HepG2 (cell line): ENCODE measurements around the gene MTA2. TPM values are rescaled to one million over a fixed set of nuclear protein-coding genes. Genes with fewer than 3 reads are reported as not detected.

ENCODE experiments used
- AHR ChIP-seq: IDR thresholded peaks from 2 replicates; pipeline ENCODE4 v1.6.1; 2018; ENCODE audit warnings: missing genetic modification reagents, missing compliant biosample characterization
- CBX2 ChIP-seq, 2 experiments: fragments of 200-600 bp in 1 of 2; sonication (generic); formaldehyde crosslinking in 1 of 2; IDR thresholded peaks; 2 replicates each; pipeline versions ENCODE4 v1.7.0 to v1.8.1; 2018 to 2022; ENCODE audit warnings: low read depth in 2 of 2, low read length in 1 of 2, mild to moderate bottlenecking in 1 of 2, missing genetic modification reagents in 1 of 2
- CHD4 ChIP-seq: fragments of 200-600 bp; sonication (generic); IDR thresholded peaks from 2 replicates; pipeline ENCODE4 v1.7.0; 2017; ENCODE audit warnings: mild to moderate bottlenecking, low read length, borderline replicate concordance
- HMG20A ChIP-seq: IDR thresholded peaks from 2 replicates; pipeline ENCODE4 v1.6.1; 2016; ENCODE audit warnings: borderline replicate concordance
- HMGA1 ChIP-seq: sonication (generic); formaldehyde crosslinking; conservative IDR thresholded peaks from 2 replicates; pipeline ENCODE4 v1.4.0; 2020; ENCODE audit warnings: missing genetic modification reagents
- JUND ChIP-seq: sonication (generic); formaldehyde crosslinking; IDR thresholded peaks from 2 replicates; pipeline ENCODE4 v1.8.0; 2022; ENCODE audit warnings: mild to moderate bottlenecking, missing genetic modification reagents
- KLF13 ChIP-seq: sonication (generic); formaldehyde crosslinking; IDR thresholded peaks from 2 replicates; pipeline ENCODE4 v1.4.0; 2020; ENCODE audit warnings: mild to moderate bottlenecking, missing genetic modification reagents
- NFYB ChIP-seq: sonication (generic); formaldehyde crosslinking; IDR thresholded peaks from 2 replicates; pipeline ENCODE4 v1.4.0; 2020; ENCODE audit warnings: missing genetic modification reagents
- SRSF9 ChIP-seq: fragments of 200-400 bp; formaldehyde crosslinking; IDR thresholded peaks from 2 replicates; pipeline ENCODE4 v1.6.1; 2018; ENCODE audit warnings: borderline replicate concordance, mild to moderate bottlenecking, low read depth, low read length; ENCODE audit not compliant: insufficient read depth, poor library complexity, severe bottlenecking
- ZNF30 ChIP-seq: sonication (generic); formaldehyde crosslinking; IDR thresholded peaks from 2 replicates; pipeline ENCODE4 v1.5.0; 2020; ENCODE audit warnings: mild to moderate bottlenecking, missing genetic modification reagents
- ZNF512B ChIP-seq: sonication (generic); formaldehyde crosslinking; IDR thresholded peaks from 2 replicates; pipeline ENCODE4 v1.5.1; 2020; ENCODE audit warnings: missing genetic modification reagents, mild to moderate bottlenecking, borderline replicate concordance
- polyA plus RNA-seq, 8 experiments: library from polyadenylated mRNA; depleted of rRNA in 3 of 8; stranded (reverse) in 7 of 8; unstranded in 1 of 8; fragments of >200 nt; fragmentation: Illumina TruSeq in 4 of 8; extraction: Trizol in 4 of 8; gene quantifications; 2 replicates each; pipeline versions ENCODE4 v1.2.1 to v1.2.3, GENCODE V29; 2011 to 2016; ENCODE audit warnings: low read depth in 4 of 8, missing spikeins in 1 of 8, mixed read lengths in 1 of 8; ENCODE audit not compliant: insufficient read depth in 1 of 8
- total RNA-seq, 5 experiments: library from RNA; depleted of rRNA; stranded (reverse); fragments of >200 nt; fragmentation: Illumina TruSeq; extraction: Trizol; gene quantifications; 2 replicates each; pipeline ENCODE4 v1.2.3, GENCODE V29; 2016; ENCODE audit warnings: low read depth in 1 of 5
- TF ChIP-seq, protein P1 (sequence below): sonication (generic); formaldehyde crosslinking; IDR thresholded peaks from 2 replicates; pipeline ENCODE4 v1.4.0; 2020; ENCODE audit warnings: missing genetic modification reagents; ENCODE audit errors: not compliant biosample characterization
- TF ChIP-seq, protein P2 (sequence below): sonication (generic); formaldehyde crosslinking; IDR thresholded peaks from 2 replicates; pipeline ENCODE4 v1.4.0; 2020; ENCODE audit warnings: mild to moderate bottlenecking, missing genetic modification reagents
- TF ChIP-seq, protein P3 (sequence below): sonication (generic); formaldehyde crosslinking; IDR thresholded peaks from 2 replicates; pipeline ENCODE4 v1.4.0; 2020; ENCODE audit warnings: missing genetic modification reagents
- TF ChIP-seq, protein P4 (sequence below): fragments of 450-650 bp; IDR thresholded peaks from 2 replicates; pipeline ENCODE4 v1.6.1; 2016

Gene MTA2
- total and polyA plus RNA-seq, 2 of the 13 experiments (the other 11 are each of a cell fraction or from before 2014, with no cell fraction given), result 14.0 to 70.0 TPM

- TF ChIP-seq, protein P1, sequence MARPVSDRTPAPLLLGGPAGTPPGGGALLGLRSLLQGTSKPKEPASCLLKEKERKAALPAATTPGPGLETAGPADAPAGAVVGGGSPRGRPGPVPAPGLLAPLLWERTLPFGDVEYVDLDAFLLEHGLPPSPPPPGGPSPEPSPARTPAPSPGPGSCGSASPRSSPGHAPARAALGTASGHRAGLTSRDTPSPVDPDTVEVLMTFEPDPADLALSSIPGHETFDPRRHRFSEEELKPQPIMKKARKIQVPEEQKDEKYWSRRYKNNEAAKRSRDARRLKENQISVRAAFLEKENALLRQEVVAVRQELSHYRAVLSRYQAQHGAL, result no peak
- TF ChIP-seq ZNF30 (CRISPR knock-in tag) (no peak), KLF13 (CRISPR knock-in tag) (no peak), SRSF9 (no peak), CHD4 (no peak), CBX2 (IDR thresholded peaks at IDR 0.05; ENCODE audit: low read depth, low read length) (no peak), CBX2 (CRISPR knock-in tag; IDR thresholded peaks at IDR 0.05; ENCODE audit: low read depth) (no peak), ZNF512B (CRISPR knock-in tag) (no peak), HMG20A (CRISPR knock-in tag) (no peak), NFYB (CRISPR knock-in tag) (no peak), JUND (CRISPR knock-in tag) (no peak), HMGA1 (CRISPR knock-in tag) (no peak), AHR (CRISPR knock-in tag) (0 out of 2 replicates have a peak, but pooled peaks have one; percentile 78)
- TF ChIP-seq, protein P2, sequence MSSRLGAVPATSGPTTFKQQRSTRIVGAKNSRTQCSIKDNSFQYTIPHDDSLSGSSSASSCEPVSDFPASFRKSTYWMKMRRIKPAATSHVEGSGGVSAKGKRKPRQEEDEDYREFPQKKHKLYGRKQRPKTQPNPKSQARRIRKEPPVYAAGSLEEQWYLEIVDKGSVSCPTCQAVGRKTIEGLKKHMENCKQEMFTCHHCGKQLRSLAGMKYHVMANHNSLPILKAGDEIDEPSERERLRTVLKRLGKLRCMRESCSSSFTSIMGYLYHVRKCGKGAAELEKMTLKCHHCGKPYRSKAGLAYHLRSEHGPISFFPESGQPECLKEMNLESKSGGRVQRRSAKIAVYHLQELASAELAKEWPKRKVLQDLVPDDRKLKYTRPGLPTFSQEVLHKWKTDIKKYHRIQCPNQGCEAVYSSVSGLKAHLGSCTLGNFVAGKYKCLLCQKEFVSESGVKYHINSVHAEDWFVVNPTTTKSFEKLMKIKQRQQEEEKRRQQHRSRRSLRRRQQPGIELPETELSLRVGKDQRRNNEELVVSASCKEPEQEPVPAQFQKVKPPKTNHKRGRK, result no peak
- TF ChIP-seq, protein P3, sequence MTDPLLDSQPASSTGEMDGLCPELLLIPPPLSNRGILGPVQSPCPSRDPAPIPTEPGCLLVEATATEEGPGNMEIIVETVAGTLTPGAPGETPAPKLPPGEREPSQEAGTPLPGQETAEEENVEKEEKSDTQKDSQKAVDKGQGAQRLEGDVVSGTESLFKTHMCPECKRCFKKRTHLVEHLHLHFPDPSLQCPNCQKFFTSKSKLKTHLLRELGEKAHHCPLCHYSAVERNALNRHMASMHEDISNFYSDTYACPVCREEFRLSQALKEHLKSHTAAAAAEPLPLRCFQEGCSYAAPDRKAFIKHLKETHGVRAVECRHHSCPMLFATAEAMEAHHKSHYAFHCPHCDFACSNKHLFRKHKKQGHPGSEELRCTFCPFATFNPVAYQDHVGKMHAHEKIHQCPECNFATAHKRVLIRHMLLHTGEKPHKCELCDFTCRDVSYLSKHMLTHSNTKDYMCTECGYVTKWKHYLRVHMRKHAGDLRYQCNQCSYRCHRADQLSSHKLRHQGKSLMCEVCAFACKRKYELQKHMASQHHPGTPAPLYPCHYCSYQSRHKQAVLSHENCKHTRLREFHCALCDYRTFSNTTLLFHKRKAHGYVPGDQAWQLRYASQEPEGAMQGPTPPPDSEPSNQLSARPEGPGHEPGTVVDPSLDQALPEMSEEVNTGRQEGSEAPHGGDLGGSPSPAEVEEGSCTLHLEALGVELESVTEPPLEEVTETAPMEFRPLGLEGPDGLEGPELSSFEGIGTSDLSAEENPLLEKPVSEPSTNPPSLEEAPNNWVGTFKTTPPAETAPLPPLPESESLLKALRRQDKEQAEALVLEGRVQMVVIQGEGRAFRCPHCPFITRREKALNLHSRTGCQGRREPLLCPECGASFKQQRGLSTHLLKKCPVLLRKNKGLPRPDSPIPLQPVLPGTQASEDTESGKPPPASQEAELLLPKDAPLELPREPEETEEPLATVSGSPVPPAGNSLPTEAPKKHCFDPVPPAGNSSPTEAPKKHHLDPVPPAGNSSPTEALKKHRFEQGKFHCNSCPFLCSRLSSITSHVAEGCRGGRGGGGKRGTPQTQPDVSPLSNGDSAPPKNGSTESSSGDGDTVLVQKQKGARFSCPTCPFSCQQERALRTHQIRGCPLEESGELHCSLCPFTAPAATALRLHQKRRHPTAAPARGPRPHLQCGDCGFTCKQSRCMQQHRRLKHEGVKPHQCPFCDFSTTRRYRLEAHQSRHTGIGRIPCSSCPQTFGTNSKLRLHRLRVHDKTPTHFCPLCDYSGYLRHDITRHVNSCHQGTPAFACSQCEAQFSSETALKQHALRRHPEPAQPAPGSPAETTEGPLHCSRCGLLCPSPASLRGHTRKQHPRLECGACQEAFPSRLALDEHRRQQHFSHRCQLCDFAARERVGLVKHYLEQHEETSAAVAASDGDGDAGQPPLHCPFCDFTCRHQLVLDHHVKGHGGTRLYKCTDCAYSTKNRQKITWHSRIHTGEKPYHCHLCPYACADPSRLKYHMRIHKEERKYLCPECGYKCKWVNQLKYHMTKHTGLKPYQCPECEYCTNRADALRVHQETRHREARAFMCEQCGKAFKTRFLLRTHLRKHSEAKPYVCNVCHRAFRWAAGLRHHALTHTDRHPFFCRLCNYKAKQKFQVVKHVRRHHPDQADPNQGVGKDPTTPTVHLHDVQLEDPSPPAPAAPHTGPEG (CRISPR knock-in tag), result peak; percentile 99
- TF ChIP-seq, protein P4, sequence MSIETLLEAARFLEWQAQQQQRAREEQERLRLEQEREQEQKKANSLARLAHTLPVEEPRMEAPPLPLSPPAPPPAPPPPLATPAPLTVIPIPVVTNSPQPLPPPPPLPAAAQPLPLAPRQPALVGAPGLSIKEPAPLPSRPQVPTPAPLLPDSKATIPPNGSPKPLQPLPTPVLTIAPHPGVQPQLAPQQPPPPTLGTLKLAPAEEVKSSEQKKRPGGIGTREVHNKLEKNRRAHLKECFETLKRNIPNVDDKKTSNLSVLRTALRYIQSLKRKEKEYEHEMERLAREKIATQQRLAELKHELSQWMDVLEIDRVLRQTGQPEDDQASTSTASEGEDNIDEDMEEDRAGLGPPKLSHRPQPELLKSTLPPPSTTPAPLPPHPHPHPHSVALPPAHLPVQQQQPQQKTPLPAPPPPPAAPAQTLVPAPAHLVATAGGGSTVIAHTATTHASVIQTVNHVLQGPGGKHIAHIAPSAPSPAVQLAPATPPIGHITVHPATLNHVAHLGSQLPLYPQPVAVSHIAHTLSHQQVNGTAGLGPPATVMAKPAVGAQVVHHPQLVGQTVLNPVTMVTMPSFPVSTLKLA, result no peak
Measured at GRCh38 chr11:62546244-62546928, 55.3 kb downstream of the MTA2 start, which contains the start of gene AHNAK (continued).
